Gastroesophageal sphincter (tissue), 3 donors: Measurements from ENCODE around the gene PRKAR1B.

Experiments used
- EP300 ChIP-seq: sonication (generic); formaldehyde crosslinking; IDR thresholded peaks from one replicate; pipeline ENCODE4 v1.6.1; 2017; ENCODE audit warnings: antibody characterized with exemption, mild to moderate bottlenecking
- POLR2A ChIP-seq, 2 donors: fragments of 450-650 bp; IDR thresholded peaks; one replicate each; pipeline ENCODE4 v1.6.1; 2017; ENCODE audit warnings: antibody characterized with exemption in 2 of 2, mild to moderate bottlenecking in 2 of 2, moderate library complexity in 1 of 2
- TF ChIP-seq, protein P1 (sequence below), 4 experiments: fragments of 200-600 bp in 2 of 4; fragments of 450-650 bp in 2 of 4; sonication (generic) in 1 of 4; IDR thresholded peaks; one replicate each; pipeline ENCODE4 v1.5.1; 2017 to 2019; ENCODE audit warnings: antibody characterized with exemption in 4 of 4, mild to moderate bottlenecking in 2 of 4, moderate library complexity in 2 of 4

GRCh38 chr7:627661-628401 lies 99.2 kb downstream of the PRKAR1B start:
- TF ChIP-seq POLR2A (IDR thresholded peaks at IDR 0.05) (no peak), EP300 (no peak)
- TF ChIP-seq, protein P1, sequence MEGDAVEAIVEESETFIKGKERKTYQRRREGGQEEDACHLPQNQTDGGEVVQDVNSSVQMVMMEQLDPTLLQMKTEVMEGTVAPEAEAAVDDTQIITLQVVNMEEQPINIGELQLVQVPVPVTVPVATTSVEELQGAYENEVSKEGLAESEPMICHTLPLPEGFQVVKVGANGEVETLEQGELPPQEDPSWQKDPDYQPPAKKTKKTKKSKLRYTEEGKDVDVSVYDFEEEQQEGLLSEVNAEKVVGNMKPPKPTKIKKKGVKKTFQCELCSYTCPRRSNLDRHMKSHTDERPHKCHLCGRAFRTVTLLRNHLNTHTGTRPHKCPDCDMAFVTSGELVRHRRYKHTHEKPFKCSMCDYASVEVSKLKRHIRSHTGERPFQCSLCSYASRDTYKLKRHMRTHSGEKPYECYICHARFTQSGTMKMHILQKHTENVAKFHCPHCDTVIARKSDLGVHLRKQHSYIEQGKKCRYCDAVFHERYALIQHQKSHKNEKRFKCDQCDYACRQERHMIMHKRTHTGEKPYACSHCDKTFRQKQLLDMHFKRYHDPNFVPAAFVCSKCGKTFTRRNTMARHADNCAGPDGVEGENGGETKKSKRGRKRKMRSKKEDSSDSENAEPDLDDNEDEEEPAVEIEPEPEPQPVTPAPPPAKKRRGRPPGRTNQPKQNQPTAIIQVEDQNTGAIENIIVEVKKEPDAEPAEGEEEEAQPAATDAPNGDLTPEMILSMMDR (IDR thresholded peaks at IDR 0.05): no peak
